MM.1S (cell line): ENCODE measurements around the gene ACOXL.

ENCODE experiments used
- CTCF ChIP-seq: fragments of 300-600 bp; sonication (generic); IDR thresholded peaks from 2 replicates; pipeline ENCODE4 v1.5.1; 2016; ENCODE audit warnings: antibody characterized with exemption, low read length, mixed read lengths
- EZH2 ChIP-seq: fragments of 300-600 bp; sonication (generic); optimal IDR thresholded peaks from 2 replicates; pipeline ENCODE3; 2017; ENCODE audit warnings: low read depth, mild to moderate bottlenecking, antibody characterized with exemption, low read length, mixed read lengths
- EZH2phosphoT487 ChIP-seq: fragments of 300-600 bp; sonication (generic); IDR thresholded peaks from 2 replicates; pipeline ENCODE4 v1.6.1; 2018; ENCODE audit warnings: antibody characterized with exemption, low read length

DNA sequence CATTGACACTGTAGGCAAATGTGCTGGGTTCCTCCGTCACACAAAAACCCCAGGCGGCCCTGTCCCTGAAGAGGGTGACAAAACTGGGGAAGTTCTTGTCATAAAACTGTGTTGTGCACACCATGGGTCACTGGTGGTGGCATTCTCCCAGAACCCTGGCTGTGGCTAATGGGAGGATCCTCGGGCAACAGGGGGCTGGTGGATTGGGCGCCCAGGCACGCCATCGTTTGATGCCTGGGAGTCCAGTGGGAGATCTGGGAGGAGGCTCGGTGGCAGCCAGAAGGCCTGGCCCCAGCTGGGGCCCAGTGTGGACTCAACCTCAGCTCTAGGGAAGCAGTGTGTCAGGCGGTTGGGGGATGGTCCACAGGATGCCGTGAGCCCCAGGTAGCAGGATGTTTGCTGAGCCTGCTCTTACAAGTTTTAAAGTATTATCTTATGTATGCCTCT is 140.7 kb downstream of the ACOXL start:
- no peak for TF ChIP-seq CTCF
- TF ChIP-seq EZH2: no peak
- no peak for TF ChIP-seq EZH2phosphoT487
